Calu3 (cell line): ENCODE data around the gene RFC2. TPM values are rescaled to one million over a fixed set of nuclear protein-coding genes. Genes with fewer than 3 reads are reported as not detected.

ENCODE experiments used
- BruUV-seq: library from RNA; stranded (reverse); fragments of 400-500 nt; replicated peaks from 2 replicates; lab custom pipeline; 2021; lab: Mats Ljungman, UMichigan
- CTCF ChIA-PET: fragments of 300-600 bp; sonication (Branson Sonifier 250); formaldehyde crosslinking; loops from one replicate; lab custom pipeline; 2022; ENCODE audit warnings: antibody characterized with exemption; lab: Charles Lee
- DNase-seq: peaks from one replicate; pipeline ENCODE4 v3.0.0; 2022
- H3K27ac Mint-ChIP-seq: one replicate; pipeline ENCODE4 v1.8.0; 2022; ENCODE audit warnings: mixed read lengths; ENCODE audit not compliant: unreplicated experiment
- H3K27me3 Mint-ChIP-seq: one replicate; pipeline ENCODE4 v1.8.0; 2022; ENCODE audit warnings: mixed read lengths; ENCODE audit not compliant: unreplicated experiment
- H3K36me3 Mint-ChIP-seq: one replicate; pipeline ENCODE4 v1.8.0; 2022; ENCODE audit warnings: mild to moderate bottlenecking, moderate library complexity, mixed read lengths; ENCODE audit not compliant: insufficient read depth, unreplicated experiment
- H3K4me1 Mint-ChIP-seq: one replicate; pipeline ENCODE4 v1.8.0; 2022; ENCODE audit warnings: mild to moderate bottlenecking, low read depth, mixed read lengths; ENCODE audit not compliant: unreplicated experiment
- H3K4me3 Mint-ChIP-seq: one replicate; pipeline ENCODE4 v1.8.0; 2022; ENCODE audit warnings: mild to moderate bottlenecking, low read depth, moderate library complexity, mixed read lengths; ENCODE audit not compliant: unreplicated experiment
- H3K9me3 Mint-ChIP-seq: one replicate; pipeline ENCODE4 v1.8.0; 2022; ENCODE audit warnings: low read depth, mixed read lengths; ENCODE audit not compliant: unreplicated experiment
- intact Hi-C: fragments of 100-400 bp; cut with micrococcal nuclease; formaldehyde crosslinking; loops from one replicate; pipeline ENCODE4 v1.10.0; 2022; ENCODE audit not compliant: unreplicated experiment
- total RNA-seq: library from RNA; stranded (reverse); gene quantifications from 2 replicates; pipeline ENCODE4 v1.2.3, GENCODE V29; 2022
- TF ChIP-seq, protein P1 (sequence below): fragments of 200-600 bp; IDR thresholded peaks from one replicate; pipeline ENCODE4 v1.8.0; 2022; ENCODE audit warnings: antibody characterized with exemption; ENCODE audit not compliant: unreplicated experiment

The RFC2 gene
- total RNA-seq, 1 experiment from 2014 or later, result 32.5 TPM

- peaks cover 9% of the 10 kb centered on the region for H3K4me1 Mint-ChIP-seq
- peak overlapping the region; percentile 30 for H3K4me3 Mint-ChIP-seq
- intact Hi-C loops, result loop anchor here (1.0 kb wide), 1 partner anchor 18 kb away; no protein-coding TSS in a partner anchor
- no peak overlapping the region for H3K27ac Mint-ChIP-seq
- DNase-seq, result peak; percentile 63
- BruUV-seq, result no TSS peak
- CTCF ChIA-PET, result no interaction called here
- no peaks in the 10 kb centered on the region for H3K36me3 Mint-ChIP-seq
- no peaks in the 10 kb centered on the region for H3K9me3 Mint-ChIP-seq
- TF ChIP-seq, protein P1, sequence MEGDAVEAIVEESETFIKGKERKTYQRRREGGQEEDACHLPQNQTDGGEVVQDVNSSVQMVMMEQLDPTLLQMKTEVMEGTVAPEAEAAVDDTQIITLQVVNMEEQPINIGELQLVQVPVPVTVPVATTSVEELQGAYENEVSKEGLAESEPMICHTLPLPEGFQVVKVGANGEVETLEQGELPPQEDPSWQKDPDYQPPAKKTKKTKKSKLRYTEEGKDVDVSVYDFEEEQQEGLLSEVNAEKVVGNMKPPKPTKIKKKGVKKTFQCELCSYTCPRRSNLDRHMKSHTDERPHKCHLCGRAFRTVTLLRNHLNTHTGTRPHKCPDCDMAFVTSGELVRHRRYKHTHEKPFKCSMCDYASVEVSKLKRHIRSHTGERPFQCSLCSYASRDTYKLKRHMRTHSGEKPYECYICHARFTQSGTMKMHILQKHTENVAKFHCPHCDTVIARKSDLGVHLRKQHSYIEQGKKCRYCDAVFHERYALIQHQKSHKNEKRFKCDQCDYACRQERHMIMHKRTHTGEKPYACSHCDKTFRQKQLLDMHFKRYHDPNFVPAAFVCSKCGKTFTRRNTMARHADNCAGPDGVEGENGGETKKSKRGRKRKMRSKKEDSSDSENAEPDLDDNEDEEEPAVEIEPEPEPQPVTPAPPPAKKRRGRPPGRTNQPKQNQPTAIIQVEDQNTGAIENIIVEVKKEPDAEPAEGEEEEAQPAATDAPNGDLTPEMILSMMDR, result no peak
- H3K27me3 Mint-ChIP-seq, result no peaks in the 10 kb centered on the region
Measured at GRCh38 chr7:74269757-74270277, 15.6 kb upstream of the RFC2 start.

DNA sequence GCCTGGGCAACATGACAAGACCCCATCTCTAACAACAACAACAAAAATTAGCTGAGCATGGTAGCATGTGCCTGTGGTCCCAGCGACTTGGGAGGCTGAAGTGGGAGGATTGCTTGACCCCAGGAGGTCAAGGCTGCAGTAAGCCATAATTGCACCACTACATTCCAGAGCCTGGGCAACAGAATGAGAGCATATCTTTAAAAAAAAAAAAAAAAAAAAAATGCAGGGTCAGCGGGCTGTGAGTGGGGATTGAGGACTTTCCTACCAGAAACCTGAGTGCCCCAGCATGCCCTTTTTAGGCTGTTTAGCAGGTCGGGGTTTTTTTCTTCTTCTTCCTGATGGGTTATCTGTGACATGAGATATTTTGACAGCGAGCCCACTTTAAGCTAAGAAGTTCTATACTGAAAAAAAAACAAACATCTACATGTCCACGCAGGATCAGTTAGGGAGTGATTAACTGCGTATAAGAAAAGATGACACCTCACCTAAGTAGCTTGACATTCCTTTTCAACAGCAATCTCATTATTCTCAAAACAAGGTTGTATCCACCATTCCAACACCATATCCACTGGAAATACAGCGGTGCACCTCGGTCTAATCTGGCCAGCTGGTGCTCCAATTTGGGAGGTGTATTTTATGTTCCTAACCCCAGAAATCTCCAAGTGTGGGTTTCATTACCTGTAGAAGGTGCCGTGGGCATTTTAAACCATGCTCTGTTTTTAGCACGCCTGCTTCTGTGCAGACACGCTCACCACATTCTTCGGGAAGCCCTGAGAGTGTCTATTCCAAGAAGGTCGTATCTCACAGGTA lies 13.8 kb upstream of the RFC2 start:
- H3K27ac Mint-ChIP-seq, result no peak overlapping the region
- H3K27me3 Mint-ChIP-seq, result no peaks in the 10 kb centered on the region
- BruUV-seq, result no TSS peak
- H3K9me3 Mint-ChIP-seq, result no peaks in the 10 kb centered on the region
- H3K4me1 Mint-ChIP-seq, result peaks cover 9% of the 10 kb centered on the region
- CTCF ChIA-PET, result no interaction called here
- intact Hi-C loops, result no loop called here
- DNase-seq, result no peak
- no peak overlapping the region for H3K4me3 Mint-ChIP-seq
- TF ChIP-seq, protein P1, result no peak
- H3K36me3 Mint-ChIP-seq, result no peaks in the 10 kb centered on the region

GRCh38 chr7:74266191-74266963 lies 12.2 kb upstream of the RFC2 start:
- Mint-ChIP-seq H3K27ac (no peak overlapping the region), H3K4me1 (no peaks in the 10 kb centered on the region), H3K4me3 (no peak overlapping the region), H3K9me3 (no peaks in the 10 kb centered on the region), H3K36me3 (no peaks in the 10 kb centered on the region), H3K27me3 (no peaks in the 10 kb centered on the region)
- intact Hi-C loops, result no loop called here
- CTCF ChIA-PET, result no interaction called here
- DNase-seq, result no peak
- no TSS peak for BruUV-seq
- TF ChIP-seq, protein P1, result no peak

DNA sequence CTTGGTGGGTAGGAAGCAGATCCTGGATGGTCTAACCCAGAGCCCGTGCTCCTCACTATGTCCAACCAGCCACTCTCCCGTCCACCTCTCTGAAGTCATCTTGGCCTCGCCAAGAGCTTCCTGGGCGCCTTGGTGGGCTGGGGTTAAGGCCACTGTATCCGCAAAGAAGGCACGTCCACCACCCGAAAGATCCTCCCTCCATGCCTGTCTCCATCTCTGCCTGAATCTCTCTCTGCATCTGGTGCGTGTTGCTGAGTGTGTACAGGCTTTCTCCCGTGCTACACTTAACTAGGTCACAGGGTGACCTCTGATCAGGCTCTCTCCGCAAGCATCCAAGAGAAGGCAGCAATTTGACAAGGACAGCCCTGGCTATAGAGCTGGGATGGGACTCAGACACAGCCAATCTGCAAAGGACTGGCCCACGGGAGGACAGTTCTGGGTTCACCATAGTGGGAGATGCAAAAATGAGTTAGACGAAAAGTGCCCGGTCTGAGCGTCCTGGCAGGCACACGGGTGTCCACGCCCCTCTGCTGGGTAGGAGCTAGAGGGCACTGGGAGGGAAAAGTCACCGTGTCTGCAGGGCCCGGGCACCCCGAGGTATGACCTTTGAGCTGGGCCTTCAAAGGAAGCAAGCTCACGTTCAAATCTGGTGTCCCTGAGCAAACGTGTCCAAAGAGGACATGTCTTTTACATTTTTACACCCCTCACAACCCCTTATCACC lies 9.4 kb upstream of the RFC2 start:
- Mint-ChIP-seq H3K9me3 (no peaks in the 10 kb centered on the region), H3K4me3 (no peak overlapping the region), H3K27ac (no peak overlapping the region), H3K27me3 (no peaks in the 10 kb centered on the region), H3K36me3 (no peaks in the 10 kb centered on the region), H3K4me1 (no peaks in the 10 kb centered on the region)
- CTCF ChIA-PET, result no interaction called here
- intact Hi-C loops, result no loop called here
- BruUV-seq, result no TSS peak
- no peak for DNase-seq
- TF ChIP-seq, protein P1, result no peak
